NCI-H748 (cell line): ENCODE data around the gene PM20D2.
A peak's percentile ranks its signal among the peaks of the same experiment; 100 is the strongest.
"Not testable (repeated sequence)": the region's sequence is repeated elsewhere in the genome, so short reads cannot be mapped to it uniquely, and the experiment has no call there.

Experiments used
- DNase-seq: peaks from one replicate; lab custom pipeline; 2025; ENCODE audit not compliant: unreplicated experiment; lab: John Stamatoyannopoulos, UW

Gene PM20D2, protein sequence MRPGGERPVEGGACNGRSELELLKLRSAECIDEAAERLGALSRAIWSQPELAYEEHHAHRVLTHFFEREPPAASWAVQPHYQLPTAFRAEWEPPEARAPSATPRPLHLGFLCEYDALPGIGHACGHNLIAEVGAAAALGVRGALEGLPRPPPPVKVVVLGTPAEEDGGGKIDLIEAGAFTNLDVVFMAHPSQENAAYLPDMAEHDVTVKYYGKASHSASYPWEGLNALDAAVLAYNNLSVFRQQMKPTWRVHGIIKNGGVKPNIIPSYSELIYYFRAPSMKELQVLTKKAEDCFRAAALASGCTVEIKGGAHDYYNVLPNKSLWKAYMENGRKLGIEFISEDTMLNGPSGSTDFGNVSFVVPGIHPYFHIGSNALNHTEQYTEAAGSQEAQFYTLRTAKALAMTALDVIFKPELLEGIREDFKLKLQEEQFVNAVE

DNA sequence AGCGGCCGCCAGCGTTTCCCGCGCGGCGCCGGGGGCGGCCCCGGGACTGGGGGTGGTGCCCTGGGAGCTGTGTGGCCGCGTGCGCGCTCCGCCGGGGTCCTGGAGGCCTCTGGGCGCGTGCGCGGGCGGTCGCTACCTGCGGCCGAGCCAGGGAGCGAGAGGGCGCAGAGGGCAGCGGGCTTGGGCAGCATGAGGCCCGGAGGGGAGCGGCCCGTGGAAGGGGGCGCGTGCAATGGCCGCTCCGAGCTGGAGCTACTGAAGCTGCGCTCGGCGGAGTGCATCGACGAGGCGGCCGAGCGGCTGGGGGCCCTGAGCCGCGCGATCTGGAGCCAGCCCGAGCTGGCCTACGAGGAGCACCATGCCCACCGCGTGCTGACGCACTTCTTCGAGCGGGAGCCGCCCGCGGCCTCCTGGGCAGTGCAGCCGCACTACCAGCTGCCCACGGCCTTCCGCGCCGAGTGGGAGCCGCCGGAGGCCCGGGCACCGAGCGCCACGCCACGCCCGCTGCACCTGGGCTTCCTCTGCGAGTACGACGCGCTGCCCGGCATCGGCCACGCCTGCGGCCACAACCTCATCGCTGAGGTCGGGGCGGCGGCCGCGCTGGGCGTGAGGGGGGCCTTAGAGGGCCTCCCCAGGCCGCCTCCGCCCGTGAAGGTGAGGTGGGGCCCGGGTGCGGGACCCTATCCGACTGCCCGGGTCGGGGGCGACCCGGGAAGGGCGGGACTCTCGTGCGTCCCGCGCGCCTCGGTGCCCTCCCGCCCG, at the start of gene PM20D2:
Gene PM20D2 (plus strand): TSS at position 100 of the 762 bp plus-strand sequence. CDS start 90 bp downstream, at position 190.
- DNase-seq = peak; percentile 90

DNA sequence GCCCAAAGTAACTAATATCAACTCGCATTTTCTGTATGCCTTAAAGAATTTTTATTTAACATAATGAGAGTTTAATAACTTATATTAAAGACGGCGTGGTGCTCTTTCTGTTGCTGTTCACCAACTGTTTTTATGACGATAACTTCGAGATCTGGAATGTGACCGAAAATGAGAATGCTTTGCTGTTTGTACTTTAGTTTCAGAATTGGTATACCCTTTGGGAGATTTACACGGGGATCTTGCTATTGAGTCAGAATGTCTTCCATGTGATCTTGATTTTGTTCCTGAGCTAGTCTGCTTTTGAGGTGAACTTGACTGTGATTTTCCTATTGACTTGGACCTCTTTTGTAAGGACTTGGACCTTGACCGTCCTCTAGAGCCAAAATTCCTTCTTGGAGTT, 47.4 kb upstream of the PM20D2 start:
- no peak for DNase-seq

DNA sequence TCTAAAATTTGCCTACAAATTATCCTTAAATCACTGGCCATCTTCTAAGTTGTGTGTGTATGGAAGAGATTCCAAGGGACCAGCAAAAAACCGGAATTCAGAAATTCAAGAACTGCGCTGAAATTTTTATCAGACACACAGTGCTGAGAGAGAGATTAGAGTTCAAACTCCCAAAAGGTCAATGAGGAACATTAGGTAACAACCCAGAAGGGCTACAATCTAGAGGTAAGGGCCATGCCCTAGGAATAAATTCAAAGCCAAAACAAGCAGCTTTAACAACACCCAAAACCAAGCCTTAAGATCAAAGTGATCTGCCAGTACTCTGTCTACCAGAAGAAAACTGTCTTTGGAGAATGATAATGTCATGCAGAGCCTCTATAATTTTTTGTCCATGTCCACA, 45.7 kb upstream of the PM20D2 start:
- no peak for DNase-seq

DNA sequence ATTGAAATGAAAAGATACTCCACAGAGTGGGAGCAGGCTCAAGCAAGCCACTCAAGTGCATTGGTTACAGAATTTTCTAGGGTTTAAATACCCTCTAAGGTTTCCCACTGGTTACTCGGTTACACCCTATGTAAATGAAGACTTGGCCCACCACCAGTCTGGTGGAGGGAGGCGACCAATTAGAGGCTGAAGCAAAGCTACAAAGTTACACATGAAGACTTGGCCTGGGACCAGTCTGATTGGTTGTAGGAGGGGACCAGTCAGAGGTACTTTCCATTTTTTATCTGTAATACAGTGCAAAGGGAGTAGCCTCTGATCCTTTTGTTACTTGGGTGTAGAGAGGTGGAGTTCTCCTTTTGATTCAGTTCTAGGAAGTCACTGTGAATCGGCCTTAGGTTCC, 35.6 kb upstream of the PM20D2 start:
- no peak for DNase-seq

DNA sequence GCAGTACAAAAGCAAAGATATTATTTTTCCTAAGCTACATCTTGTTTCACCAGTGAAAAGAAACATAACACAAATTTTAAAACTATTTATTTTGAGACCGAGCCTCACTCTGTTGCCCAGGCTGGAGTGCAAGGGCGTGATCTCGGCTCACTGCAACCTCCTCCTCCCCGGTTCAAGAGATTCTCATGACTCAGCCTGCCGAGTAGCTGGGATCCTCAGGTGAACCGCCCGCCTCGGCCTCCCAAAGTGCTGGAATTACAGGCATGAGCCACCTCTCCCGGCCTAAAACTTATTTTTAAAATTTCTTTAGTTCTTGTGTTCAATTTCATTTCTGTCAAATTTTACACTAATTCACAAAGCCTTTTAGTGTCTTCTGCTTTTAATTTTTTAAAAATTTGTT, 33.9 kb upstream of the PM20D2 start:
- no peak for DNase-seq

DNA sequence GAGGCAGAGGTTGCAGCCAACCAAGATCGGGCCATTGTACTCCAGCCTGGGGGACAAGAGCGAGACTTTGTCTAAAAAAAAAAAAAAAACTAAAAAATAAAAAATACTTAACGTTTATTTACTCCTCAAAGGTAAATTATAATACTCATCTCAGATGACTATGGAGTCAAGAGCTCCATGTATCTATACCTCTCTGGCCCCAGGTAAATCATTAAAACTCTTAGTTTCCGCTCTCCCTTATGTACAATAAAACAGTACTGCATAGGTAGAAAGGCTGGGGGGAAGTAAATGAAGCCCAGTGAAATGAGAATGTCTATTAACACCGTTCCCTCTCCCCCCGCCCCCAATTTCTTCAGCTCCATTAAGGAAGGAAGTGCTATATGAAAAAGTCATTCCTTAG, 29.2 kb upstream of the PM20D2 start:
- DNase-seq = no peak

DNA sequence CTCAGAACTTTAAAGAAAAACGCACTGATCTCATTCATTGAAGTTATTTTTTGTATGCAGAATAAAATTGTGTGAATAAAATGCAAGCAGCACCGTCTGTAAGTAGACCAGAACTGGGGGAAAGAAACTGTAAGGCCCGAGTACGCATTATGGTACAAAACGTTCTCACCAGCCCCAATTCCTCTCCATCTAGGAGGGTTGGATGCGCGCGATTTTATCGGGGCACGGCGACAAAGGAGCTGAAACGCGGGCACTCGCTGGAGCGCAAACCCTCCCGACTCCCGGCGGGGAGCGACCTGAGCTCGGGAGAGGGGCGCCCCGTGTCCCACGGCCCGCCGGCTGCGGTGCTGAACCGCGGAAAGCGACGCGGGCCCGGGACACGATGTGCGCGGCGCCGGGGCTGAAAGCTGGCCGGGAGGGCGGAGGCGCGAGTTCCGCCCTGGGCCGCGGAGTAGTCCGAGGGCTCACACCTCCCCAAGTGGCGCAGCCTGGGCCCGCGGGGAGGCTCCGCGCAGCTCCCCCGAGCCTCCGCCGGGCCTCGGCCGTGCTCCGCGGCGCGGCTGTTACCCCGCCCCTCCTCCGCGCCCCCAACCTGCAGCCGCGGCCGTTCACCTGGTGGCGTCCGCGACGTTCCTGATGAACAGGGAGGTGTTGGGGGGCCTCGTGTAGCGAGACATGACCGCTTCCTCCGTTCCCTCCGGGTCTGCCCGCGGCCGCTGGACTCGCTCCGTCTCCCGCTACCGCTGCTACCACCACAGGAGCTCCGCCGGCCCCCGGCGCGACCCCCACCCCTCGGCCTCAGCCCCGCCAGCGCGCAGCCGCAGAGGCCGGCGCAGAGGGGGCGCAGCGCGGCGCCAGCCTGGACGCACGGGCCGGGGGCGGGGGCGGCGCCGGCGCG, 28.4 kb upstream of the PM20D2 start, which contains the start of gene SRSF12:
Gene SRSF12 (minus strand): TSS at position 861 of the 898 bp plus-strand sequence. CDS start 184 bp downstream, at position 677.
- DNase-seq = peak; percentile 73

DNA sequence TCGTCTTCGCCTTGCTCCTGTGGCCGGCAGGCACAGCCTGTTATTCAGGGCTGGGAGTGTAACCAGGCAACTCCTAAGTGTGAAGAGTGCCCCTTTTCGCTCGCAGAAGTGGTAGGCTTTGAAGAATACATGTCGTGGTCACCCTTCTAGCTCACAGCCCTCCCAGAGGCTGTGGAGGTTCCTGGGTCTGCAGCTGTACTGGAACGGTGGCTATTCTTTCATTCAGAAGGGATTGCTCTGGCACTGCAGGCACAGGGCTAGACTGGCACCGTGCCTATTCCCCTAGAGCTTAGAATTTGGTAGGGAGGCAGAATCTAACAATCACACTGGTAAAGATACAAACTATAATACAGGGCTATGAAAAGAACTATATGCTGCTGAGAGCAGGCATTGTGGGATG, 26.9 kb upstream of the PM20D2 start:
- no peak for DNase-seq

DNA sequence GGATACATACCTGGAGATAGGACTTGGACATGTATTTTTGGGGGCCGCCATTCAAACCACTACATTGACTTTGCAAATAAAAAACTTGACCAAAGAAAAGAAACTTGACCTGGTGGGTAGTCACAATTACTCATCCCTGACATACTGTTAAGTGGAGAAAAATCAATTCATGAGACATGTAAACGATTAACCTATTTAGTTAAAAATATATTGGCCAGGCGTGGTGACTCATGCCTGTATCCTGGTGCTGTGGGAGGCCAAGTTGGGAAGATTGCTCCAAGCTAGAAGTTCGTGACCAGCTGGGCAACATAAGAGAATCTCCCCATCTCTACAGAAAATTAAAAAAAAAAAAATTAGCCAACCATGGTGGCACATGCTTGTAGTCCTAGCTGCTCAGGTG, 25.5 kb upstream of the PM20D2 start:
- no peak for DNase-seq

DNA sequence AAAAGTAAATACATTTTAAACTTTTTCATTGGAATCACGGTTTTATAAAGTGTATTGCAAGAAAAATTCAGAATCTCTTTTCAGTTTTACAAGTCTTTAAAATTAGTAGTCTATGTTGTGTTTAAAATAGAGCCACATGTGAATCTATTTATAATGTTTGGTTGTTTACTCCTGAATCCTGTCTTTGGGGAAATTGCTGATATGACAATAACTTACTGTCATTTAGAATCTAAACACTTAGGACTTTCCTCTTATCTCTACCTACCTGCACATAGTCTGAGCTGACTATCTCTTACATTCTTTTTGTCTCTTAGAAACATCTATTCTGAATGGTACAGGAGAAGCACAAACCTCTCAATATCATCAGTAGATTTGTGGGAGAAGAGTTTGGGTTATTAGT, 23.9 kb upstream of the PM20D2 start:
- DNase-seq = no peak

DNA sequence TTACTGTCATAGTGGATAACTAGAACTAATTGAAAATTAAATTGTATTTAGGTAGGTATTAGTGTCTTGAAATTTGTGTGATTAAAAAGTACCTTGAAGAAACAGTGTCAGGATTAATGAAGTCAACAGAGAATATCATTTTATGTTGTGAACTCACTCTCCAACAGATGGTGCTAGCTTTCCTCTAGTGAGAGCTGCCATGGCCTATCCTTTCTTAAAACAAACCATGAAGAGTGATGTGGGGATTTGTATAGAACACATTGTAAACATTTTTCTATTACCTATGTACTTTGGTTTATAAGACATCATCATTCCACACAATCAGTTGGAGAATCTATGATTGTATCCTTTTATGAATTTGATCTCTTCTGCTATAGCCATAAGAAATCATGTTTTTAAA, 23.2 kb upstream of the PM20D2 start:
- DNase-seq = peak; percentile 58

DNA sequence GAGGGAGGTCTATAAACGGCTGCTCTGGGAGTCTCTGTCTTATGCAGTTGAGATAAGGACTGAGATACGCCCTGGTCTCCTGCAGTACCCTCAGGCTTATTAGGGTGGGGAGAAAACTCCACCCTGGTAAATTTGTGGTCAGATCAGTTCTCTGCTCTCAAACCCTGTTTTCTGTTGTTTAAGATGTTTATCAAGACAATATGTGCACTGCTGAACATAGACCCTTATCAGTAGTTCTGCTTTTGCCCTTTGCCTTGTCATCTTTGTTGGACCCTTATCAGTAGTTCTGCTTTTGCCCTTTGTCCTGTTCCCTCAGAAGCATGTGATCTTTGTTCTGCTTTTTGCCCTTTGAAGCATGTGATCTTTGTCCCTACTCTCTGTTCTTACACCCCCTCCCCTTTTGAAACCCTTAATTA, 17.6 kb upstream of the PM20D2 start:
- DNase-seq = not testable (repeated sequence)

DNA sequence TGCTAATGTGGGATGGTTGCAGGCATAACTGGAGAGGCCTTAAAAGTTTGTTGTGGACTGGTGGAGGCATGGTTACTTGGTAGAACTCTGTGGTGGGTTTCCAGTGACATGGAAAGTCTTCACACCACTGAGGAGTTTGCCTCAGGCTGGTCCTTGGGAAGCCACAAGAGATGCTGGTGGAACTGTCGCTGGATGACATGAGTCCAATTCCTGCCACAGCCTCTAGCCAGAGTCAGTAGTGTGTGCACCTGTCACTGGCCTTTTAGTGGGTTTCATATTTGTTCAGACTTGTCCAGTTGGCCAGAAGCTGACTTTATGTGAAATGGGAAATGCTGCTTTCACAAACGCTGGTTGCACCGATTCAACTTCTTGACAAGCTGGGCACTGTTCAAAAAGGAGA, 14.3 kb upstream of the PM20D2 start:
- no peak for DNase-seq

DNA sequence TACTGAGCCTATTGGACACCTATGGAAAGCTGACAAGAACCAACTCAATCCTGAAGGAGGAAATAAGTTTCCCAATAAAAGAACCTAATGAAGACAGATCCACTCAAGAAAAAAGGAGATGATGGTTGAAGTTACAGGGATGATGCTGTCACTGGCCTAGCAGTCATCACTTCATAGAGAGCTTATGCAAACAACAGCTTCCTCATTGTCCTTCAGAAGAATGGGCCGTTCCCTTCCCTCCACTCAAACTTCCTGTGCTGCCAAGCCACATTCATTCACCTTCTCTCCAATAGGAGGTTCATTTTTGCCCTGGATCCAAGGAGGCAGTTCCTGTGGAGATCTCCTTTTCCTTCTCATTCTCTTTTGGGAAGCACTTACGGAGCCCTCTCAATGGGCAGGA, 13.8 kb upstream of the PM20D2 start:
- no peak for DNase-seq

DNA sequence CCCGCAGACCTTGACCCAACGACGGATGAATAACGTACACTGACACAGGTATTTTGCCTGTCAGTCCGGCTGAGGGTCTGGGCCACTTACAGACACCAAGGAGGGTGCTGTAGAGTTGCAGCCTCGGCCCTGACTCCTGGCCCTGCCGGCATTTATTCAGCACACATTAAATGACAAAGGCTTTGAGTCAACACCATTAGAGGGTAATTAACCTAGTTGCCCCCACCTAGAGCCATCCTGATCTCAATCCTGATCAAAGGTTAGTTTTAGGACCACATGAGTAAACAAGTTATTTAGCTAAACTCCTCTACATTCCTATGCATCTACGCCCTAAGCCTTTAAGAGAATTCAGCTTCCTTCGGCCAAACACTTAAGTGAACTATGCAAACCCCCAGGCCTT, 11.9 kb upstream of the PM20D2 start:
- no peak for DNase-seq

DNA sequence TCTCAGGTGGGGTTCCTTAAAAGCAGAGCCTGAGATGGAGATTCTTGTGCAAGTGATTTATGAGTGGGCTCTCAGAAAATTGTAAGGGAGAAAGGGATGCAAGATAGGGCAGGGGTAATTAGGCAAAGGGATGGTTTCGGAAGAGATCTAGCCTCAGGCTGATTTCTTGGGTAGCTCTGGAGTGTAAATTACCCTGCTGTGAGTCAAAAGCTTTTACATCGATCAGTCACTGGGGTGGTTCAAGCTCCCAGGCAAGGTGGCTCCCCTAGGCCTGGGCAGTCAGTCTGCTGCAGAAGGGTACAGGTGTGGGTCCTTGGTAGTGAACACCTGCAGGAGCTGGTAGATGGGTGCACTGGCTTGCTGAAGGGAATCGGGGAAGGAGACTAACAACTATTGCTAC, 11.1 kb upstream of the PM20D2 start:
- no peak for DNase-seq

DNA sequence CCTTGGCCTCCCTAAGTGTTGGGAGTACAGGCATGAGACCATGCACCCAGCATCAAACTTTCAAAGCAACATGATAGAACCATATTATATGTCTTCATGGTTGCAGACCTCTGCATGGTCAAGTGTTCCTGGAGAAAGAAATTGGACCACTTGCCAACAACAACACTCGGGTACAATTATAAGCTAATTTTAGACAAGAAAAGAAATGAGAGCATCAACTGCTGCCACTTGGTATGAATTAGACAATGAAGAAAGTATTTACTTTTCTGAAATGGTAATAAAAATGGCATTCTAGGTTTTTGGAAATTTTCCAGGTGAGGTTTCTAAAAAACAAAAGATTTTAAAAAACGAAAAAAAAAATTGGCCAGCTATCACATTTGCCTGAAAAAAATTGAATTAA, 7.7 kb upstream of the PM20D2 start:
- DNase-seq = no peak

DNA sequence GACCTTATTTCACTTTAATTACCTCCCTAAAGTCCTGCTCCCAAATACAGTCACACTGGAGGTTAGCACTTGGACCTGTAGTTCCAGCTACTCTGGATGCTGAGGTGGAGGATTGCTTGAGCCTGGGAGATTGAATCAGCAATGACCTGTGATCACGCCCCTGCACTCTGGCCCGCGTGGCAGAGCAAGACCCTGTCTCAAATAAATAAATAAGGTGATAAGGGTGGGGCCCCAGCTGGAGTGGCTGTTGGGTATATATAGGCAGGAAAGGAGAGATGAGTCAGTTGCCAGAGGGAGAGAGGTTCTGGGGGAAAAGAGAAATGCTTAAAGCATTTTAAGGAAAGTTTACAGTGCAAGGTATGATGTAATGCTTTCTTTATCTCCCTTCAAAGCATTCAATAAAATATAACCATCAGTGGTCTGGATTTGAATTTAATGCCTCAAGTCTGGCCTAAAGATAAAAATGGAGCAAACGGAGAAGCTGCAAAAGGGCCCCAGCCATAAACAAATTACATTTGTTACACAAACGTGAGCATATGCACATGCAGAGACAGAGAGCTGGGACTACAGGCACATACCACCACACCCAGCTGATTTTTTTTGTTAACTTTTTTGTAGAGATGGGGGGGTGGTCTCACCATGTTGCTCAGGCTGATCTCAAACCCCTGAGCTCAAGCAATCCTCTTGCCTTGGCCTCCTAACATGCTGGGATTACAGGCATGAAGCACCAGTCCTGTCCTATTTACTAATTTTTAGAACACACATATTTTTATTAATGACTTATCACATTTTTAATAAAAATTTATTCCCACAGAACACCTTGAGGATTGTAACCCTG, 6.1 kb upstream of the PM20D2 start:
- no peak for DNase-seq

DNA sequence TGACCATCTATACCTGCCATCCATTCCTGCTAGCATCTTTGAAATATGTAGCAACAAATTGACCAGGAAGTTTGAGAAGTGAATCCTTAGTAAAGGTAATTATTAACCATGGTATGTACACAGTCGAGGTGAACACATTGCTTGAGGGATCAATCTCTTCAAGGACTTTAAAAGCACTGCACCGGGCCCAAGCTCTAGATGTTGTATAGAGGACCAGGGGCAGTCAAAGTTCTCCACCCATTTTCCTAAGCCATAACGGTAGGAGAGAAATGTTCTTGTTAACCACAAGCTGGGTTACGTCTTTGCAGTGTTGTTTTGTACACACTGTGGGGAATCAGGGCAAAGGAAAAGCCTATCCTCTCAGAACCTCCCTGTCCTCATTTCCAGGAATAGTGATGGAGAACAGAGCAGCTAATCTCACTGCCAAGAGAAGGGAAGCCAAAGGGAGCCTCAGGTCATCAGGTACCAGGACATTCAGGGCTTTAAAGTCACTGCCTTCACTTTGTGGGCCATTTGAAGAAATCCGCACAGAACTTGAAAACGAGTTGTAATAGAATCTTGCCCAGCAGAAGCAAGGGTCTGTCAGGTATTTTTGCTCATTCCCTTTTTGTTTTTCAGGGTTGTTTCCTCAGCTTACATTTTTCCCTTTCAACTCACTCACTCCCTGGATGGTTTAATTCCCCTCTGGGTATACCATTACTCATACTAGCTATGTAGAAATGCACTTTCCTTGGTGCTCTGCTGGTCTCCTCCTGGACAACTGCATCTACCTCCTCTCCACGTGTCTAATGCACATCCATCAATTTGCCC, 5.3 kb upstream of the PM20D2 start:
- DNase-seq = no peak
